Umbilical cord (tissue), 2 donors: ENCODE results near the gene HBG1. TPM values are rescaled to one million over a fixed set of nuclear protein-coding genes. Genes with fewer than 3 reads are reported as not detected.
"Not testable (repeated sequence)": the region's sequence is repeated elsewhere in the genome, so short reads cannot be mapped to it uniquely, and the experiment has no call there.

ENCODE experiments used
- DNase-seq: peaks from one replicate; pipeline ENCODE4 v3.0.0-alpha.2; 2015; ENCODE audit warnings: low spot score
- total RNA-seq: library from RNA; depleted of rRNA; stranded (reverse); fragments of >200 nt; gene quantifications from one replicate; pipeline ENCODE4 v1.2.3, GENCODE V29; 2014; ENCODE audit warnings: low replicate concordance; ENCODE audit not compliant: insufficient read depth

HBG1 gene
- total RNA-seq, 1 donor from 2014 or later: 278 TPM

GRCh38 chr11:5277807-5278382 lies 28.2 kb upstream of the HBG1 start:
- no peak for DNase-seq

GRCh38 chr11:5276697-5277096 lies 27.0 kb upstream of the HBG1 start:
- no peak for DNase-seq

- DNase-seq: peak; percentile 44
Measured at GRCh38 chr11:5275369-5276110, 25.9 kb upstream of the HBG1 start.

GRCh38 chr11:5274395-5274794 lies 24.7 kb upstream of the HBG1 start:
- DNase-seq: no peak

- DNase-seq: no peak
Measured at GRCh38 chr11:5272395-5273017, 22.8 kb upstream of the HBG1 start.

GRCh38 chr11:5269715-5270147 lies 20.1 kb upstream of the HBG1 start, which contains the start of gene HBE1:
HBE1 (minus strand) TSS chr11:5269945; CDS start chr11:5269890, 55 bp downstream.
- DNase-seq: no peak

- no peak for DNase-seq
Measured at GRCh38 chr11:5267033-5267563, 17.4 kb upstream of the HBG1 start.

GRCh38 chr11:5266609-5267008 lies 17.0 kb upstream of the HBG1 start:
- no peak for DNase-seq

- DNase-seq: no peak
Measured at GRCh38 chr11:5265832-5266231, 16.2 kb upstream of the HBG1 start.

- no peak for DNase-seq
Measured at GRCh38 chr11:5258543-5259262, 9.0 kb upstream of the HBG1 start.

GRCh38 chr11:5257296-5257695 lies 7.6 kb upstream of the HBG1 start:
- DNase-seq: no peak

GRCh38 chr11:5254646-5255413 lies 5.2 kb upstream of the HBG1 start, which contains the start of gene HBG2:
HBG2 (minus strand) TSS chr11:5254781; CDS start chr11:5254728, 53 bp downstream.
- peak; percentile 32 for DNase-seq

GRCh38 chr11:5254023-5254422 lies 4.4 kb upstream of the HBG1 start:
- DNase-seq: not testable (repeated sequence)

GRCh38 chr11:5253440-5253839 lies 3.8 kb upstream of the HBG1 start:
- not testable (repeated sequence) for DNase-seq

- DNase-seq: no peak
Measured at GRCh38 chr11:5252919-5253265, 3.2 kb upstream of the HBG1 start.

GRCh38 chr11:5252192-5252918 lies 2.7 kb upstream of the HBG1 start:
- DNase-seq: no peak

GRCh38 chr11:5251746-5252145 lies 2.1 kb upstream of the HBG1 start:
- DNase-seq: no peak

- DNase-seq: no peak
Measured at GRCh38 chr11:5250543-5251204, 1.0 kb upstream of the HBG1 start.

GRCh38 chr11:5248498-5248897 lies 1.2 kb downstream of the HBG1 start:
- not testable (repeated sequence) for DNase-seq
